Fibroblast of lung (primary cell): ENCODE data around the gene KLRF2.

Experiments used
- CTCF ChIP-seq, 2 donors: IDR thresholded peaks in 1 of 2; conservative IDR thresholded peaks in 1 of 2; 1 replicate in 1 of 2; 2 replicates in 1 of 2; pipeline ENCODE4 v1.5.1; 2011 to 2012; ENCODE audit warnings: low read length in 2 of 2, control low read depth in 1 of 2, inconsistent platforms in 1 of 2, low read depth in 1 of 2, mild to moderate bottlenecking in 1 of 2
- EZH2 ChIP-seq: IDR thresholded peaks from 2 replicates; pipeline ENCODE4 v1.5.1; 2012; ENCODE audit warnings: low read length, control low read depth, mild to moderate bottlenecking; ENCODE audit errors: missing control alignments

DNA sequence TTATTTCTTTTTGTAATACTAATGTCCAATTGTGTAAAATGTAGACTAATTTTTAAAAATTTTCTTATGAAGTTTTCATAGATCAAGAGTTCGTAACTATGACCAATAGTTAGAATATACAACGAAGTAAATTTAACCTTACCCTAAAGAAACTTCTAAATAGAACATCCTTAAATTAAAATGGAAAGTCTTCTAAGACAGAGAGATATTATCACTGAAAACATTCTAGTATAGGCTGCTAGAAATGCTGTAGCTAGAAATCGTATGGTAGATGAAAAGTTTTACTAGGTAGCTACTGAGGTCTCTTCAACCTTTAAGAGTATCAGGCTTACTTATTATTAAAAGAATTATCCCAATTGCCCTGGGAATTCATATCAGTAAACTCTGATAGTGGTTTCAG lies 50.0 kb downstream of the KLRF2 start:
- TF ChIP-seq CTCF (conservative IDR thresholded peaks at IDR 0.05 in 1 of 2, IDR thresholded peaks at IDR 0.05 in 1 of 2; ENCODE audit: low read depth in 1 of 2, low read length in 2 of 2): no peak
- TF ChIP-seq EZH2: no peak
